B cell (primary cell): ENCODE data around the gene MYO19. TPM values are rescaled to one million over a fixed set of nuclear protein-coding genes. Genes with fewer than 3 reads are reported as not detected.
A peak's percentile ranks its signal among the peaks of the same experiment; 100 is the strongest.

Experiments used
- ATAC-seq: fragments of 200-7000 bp; cut with Tn5 transposase; one replicate; pipeline ENCODE4 v1.10.0; 2021; ENCODE audit warnings: low read depth, mild to moderate bottlenecking, moderate number of reproducible peaks, moderate library complexity
- CTCF ChIA-PET: fragments of 350-600 bp; sonication (Branson Sonifier 250); formaldehyde crosslinking; loops from one replicate; lab custom pipeline; 2021; ENCODE audit warnings: antibody characterized with exemption, inconsistent platforms; lab: Charles Lee
- POLR2A ChIA-PET: fragments of 350-600 bp; sonication (Branson Sonifier 250); formaldehyde crosslinking; loops from one replicate; lab custom pipeline; 2021; ENCODE audit warnings: antibody characterized with exemption; lab: Charles Lee
- DNase-seq: peaks from one replicate; pipeline ENCODE4 v3.0.0; 2013
- H2AFZ ChIP-seq: 2 replicates; pipeline ENCODE4 v1.6.1; 2012; ENCODE audit warnings: mild to moderate bottlenecking, low read depth, low read length; ENCODE audit not compliant: insufficient read depth, poor library complexity, severe bottlenecking
- H3K27ac ChIP-seq, 2 donors: 1 replicate in 1 of 2; 2 replicates in 1 of 2; pipeline ENCODE4 v1.5.1; 2012 to 2013; ENCODE audit warnings: low read length in 2 of 2, mild to moderate bottlenecking in 2 of 2, moderate library complexity in 1 of 2
- H3K27me3 ChIP-seq, 4 experiments: fragments of 200-600 bp in 1 of 4; sonication (generic) in 1 of 4; replicated peaks in 1 of 4; 1 replicate in 2 of 4; 2 replicates in 2 of 4; pipeline versions ENCODE4 v1.6.1 to v1.7.0; 2013 to 2016; ENCODE audit warnings: low read length in 3 of 4, mild to moderate bottlenecking in 2 of 4, mixed read lengths in 1 of 4, moderate library complexity in 1 of 4; ENCODE audit not compliant: insufficient read depth in 4 of 4, control insufficient read depth in 3 of 4; ENCODE audit errors: control extremely low read depth in 1 of 4
- H3K36me3 ChIP-seq, 2 experiments: replicated peaks in 1 of 2; 1 replicate in 1 of 2; 2 replicates in 1 of 2; pipeline versions ENCODE4 v1.6.1 to v1.7.1; 2013; ENCODE audit warnings: low read length in 1 of 2; ENCODE audit not compliant: insufficient read depth in 2 of 2, control insufficient read depth in 1 of 2; ENCODE audit errors: control extremely low read depth in 1 of 2, extremely low read depth in 1 of 2
- H3K4me1 ChIP-seq, 2 donors: fragments of 200-600 bp in 1 of 2; sonication (generic) in 1 of 2; 1 replicate in 1 of 2; 2 replicates in 1 of 2; pipeline versions ENCODE4 v1.5.1 to v1.6.1; 2013 to 2017; ENCODE audit warnings: low read length in 2 of 2; ENCODE audit not compliant: control insufficient read depth in 2 of 2, insufficient read depth in 2 of 2
- H3K4me2 ChIP-seq: replicated peaks from 2 replicates; pipeline ENCODE3; 2012; ENCODE audit warnings: mild to moderate bottlenecking, low read depth, low read length; ENCODE audit not compliant: poor library complexity, severe bottlenecking
- H3K4me3 ChIP-seq, 5 experiments: fragments of 200-600 bp in 1 of 5; sonication (generic) in 1 of 5; 1 replicate in 3 of 5; 2 replicates in 2 of 5; pipeline versions ENCODE4 v1.5.1 to v1.7.0; 2011 to 2016; ENCODE audit warnings: low read length in 4 of 5, mild to moderate bottlenecking in 4 of 5, low read depth in 2 of 5, control low read depth in 1 of 5, moderate library complexity in 1 of 5; ENCODE audit not compliant: insufficient read depth in 1 of 5; ENCODE audit errors: control extremely low read depth in 1 of 5, extremely low read depth in 1 of 5
- H3K79me2 ChIP-seq: fragments of 200-600 bp; sonication (generic); one replicate; pipeline ENCODE4 v1.6.0; 2016; ENCODE audit warnings: low read length; ENCODE audit not compliant: control insufficient read depth, insufficient read depth
- H3K9ac ChIP-seq: fragments of 200-600 bp; sonication (generic); 2 replicates; pipeline ENCODE4 v1.6.1; 2017; ENCODE audit warnings: mild to moderate bottlenecking, low read length, moderate library complexity
- H3K9me3 ChIP-seq, 3 donors: one replicate each; pipeline versions ENCODE4 v1.6.1 to v1.7.1; 2013; ENCODE audit warnings: low read length in 2 of 3; ENCODE audit not compliant: control insufficient read depth in 2 of 3, insufficient read depth in 1 of 3; ENCODE audit errors: control extremely low read depth in 1 of 3
- H4K20me1 ChIP-seq: 2 replicates; pipeline ENCODE4 v1.6.0; 2012; ENCODE audit warnings: mild to moderate bottlenecking, low read length; ENCODE audit not compliant: insufficient read depth, control insufficient read depth, poor library complexity, severe bottlenecking
- H3K27ac Mint-ChIP-seq: one replicate; pipeline ENCODE4 v1.8.0; 2021; ENCODE audit warnings: mixed read lengths
- H3K27me3 Mint-ChIP-seq: one replicate; pipeline ENCODE4 v1.8.0; 2021; ENCODE audit warnings: mixed read lengths
- H3K4me1 Mint-ChIP-seq: one replicate; pipeline ENCODE4 v1.8.0; 2021; ENCODE audit warnings: mixed read lengths
- H3K4me3 Mint-ChIP-seq: one replicate; pipeline ENCODE4 v1.8.0; 2021; ENCODE audit warnings: mixed read lengths
- H3K9me3 Mint-ChIP-seq: one replicate; pipeline ENCODE4 v1.8.0; 2022; ENCODE audit warnings: mixed read lengths; ENCODE audit not compliant: insufficient read depth
- CTCF ChIP-seq: fragments of 200-600 bp; IDR thresholded peaks from one replicate; pipeline ENCODE4 v1.8.0; 2022; ENCODE audit warnings: antibody characterized with exemption, mild to moderate bottlenecking
- EZH2 ChIP-seq: IDR thresholded peaks from 2 replicates; pipeline ENCODE4 v1.6.1; 2012; ENCODE audit warnings: borderline replicate concordance, low read depth, mild to moderate bottlenecking, moderate library complexity, low read length; ENCODE audit not compliant: insufficient read depth, poor library complexity, severe bottlenecking
- WGBS: methylation state at CpG from one replicate; pipeline ENCODE4 v1.1.5; 2013; ENCODE audit warnings: missing lambda C conversion rate; ENCODE audit not compliant: insufficient coverage; 5-methylcytosine and 5-hydroxymethylcytosine counted together
- intact Hi-C: fragments of 100-400 bp; cut with micrococcal nuclease; formaldehyde crosslinking; loops from one replicate; pipeline ENCODE4 v1.10.0; 2022
- polyA plus RNA-seq: library from polyadenylated mRNA; depleted of rRNA; stranded (reverse); fragments of >200 nt; gene quantifications from 2 replicates; pipeline ENCODE4 v1.2.3, GENCODE V29; 2012
- total RNA-seq, 2 donors: library from RNA; stranded (reverse); fragments of 120-200 nt in 1 of 2; gene quantifications; 1 replicate in 1 of 2; 2 replicates in 1 of 2; pipeline versions ENCODE4 v1.2.3 to v1.2.4, GENCODE V29; 2013 to 2022

The MYO19 gene
- total and polyA plus RNA-seq, 2 donors (not counting 1 experiment from before 2014, with no cell fraction given): 65.7 to 88.7 TPM

- Histone ChIP-seq H3K79me2 (peaks cover 43% of the 10 kb centered on the region), H3K4me1 (peaks cover 6 to 16% of the 10 kb centered on the region in 2 donors), H3K36me3 (peaks cover 1 to 13% of the 10 kb centered on the region in 2 experiments), H3K27me3 (no peaks in the 10 kb centered on the region), H4K20me1 (peaks cover 3% of the 10 kb centered on the region), H3K4me2 (no peak overlapping the region), H3K27ac (no peak overlapping the region), H3K9me3 (no peaks in the 10 kb centered on the region), H3K4me3 (no peak overlapping the region), H3K9ac (no peak overlapping the region), H2AFZ (no peak overlapping the region)
- Mint-ChIP-seq H3K27me3 (no peaks in the 10 kb centered on the region), H3K4me3 (no peak overlapping the region), H3K4me1 (peaks cover 14% of the 10 kb centered on the region), H3K27ac (no peak overlapping the region), H3K9me3 (no peaks in the 10 kb centered on the region)
- ATAC-seq: no peak
- WGBS: 100% methylated on average over 3 of the region's 3 CpGs
- no peak for TF ChIP-seq CTCF
- no peak for TF ChIP-seq EZH2
- ChIA-PET POLR2A (no interaction called here), CTCF (no interaction called here)
- intact Hi-C loops: loop anchor here (10.0 kb wide), 1 partner anchor 1196 kb away; no protein-coding TSS in a partner anchor
- no peak for DNase-seq
These were observed 6.0 kb upstream of the MYO19 start for GRCh38 chr17:36540696-36541095.

- peaks cover 17% of the 10 kb centered on the region for H3K79me2 ChIP-seq
- H3K4me1 Mint-ChIP-seq: peaks cover 21% of the 10 kb centered on the region
- H3K4me1 ChIP-seq: peaks cover 9 to 18% of the 10 kb centered on the region in 2 donors
- H3K27me3 Mint-ChIP-seq: no peaks in the 10 kb centered on the region
- ChIA-PET POLR2A (interaction anchor here (0.6 to 3.1 kb wide), 4 partner anchors 9 to 758 kb away, joined by 3 to 57 read pairs (median 6); partner anchors contain the start of genes GGNBP2 and MRM1), CTCF (interaction anchor here (0.6 to 3.2 kb wide), 6 partner anchors 9 to 540 kb away, joined by 3 to 34 read pairs (median 4); partner anchors contain the start of genes GGNBP2 and MRM1)
- H3K9ac ChIP-seq: peak overlapping the region; percentile 72
- ATAC-seq: no peak
- intact Hi-C loops: loop anchor here (1.0 to 2.0 kb wide), 6 partner anchors 9 to 413 kb away; partner anchors contain the start of genes AATF, DHRS11, GGNBP2 and MRM1
- peak overlapping the region; percentile 96 to 97 for H3K27ac ChIP-seq
- H3K27ac Mint-ChIP-seq: peak overlapping the region; percentile 99
- H3K4me3 ChIP-seq: peak overlapping the region; percentile 55 to 99 (median 94)
- 1% methylated on average over 8 of the region's 15 CpGs for WGBS
- H2AFZ ChIP-seq: peak overlapping the region; percentile 85
- H4K20me1 ChIP-seq: no peaks in the 10 kb centered on the region
- H3K9me3 Mint-ChIP-seq: no peaks in the 10 kb centered on the region
- H3K4me2 ChIP-seq: peak overlapping the region; percentile 82
- H3K36me3 ChIP-seq: peaks cover 1 to 16% of the 10 kb centered on the region in 2 experiments
- H3K27me3 ChIP-seq: no peaks in the 10 kb centered on the region
- TF ChIP-seq CTCF: no peak
- no peak for TF ChIP-seq EZH2
- H3K4me3 Mint-ChIP-seq: peak overlapping the region; percentile 96
- DNase-seq: no peak
- H3K9me3 ChIP-seq: peaks cover 0 to 3% (median 0%) of the 10 kb centered on the region in 3 donors
These were observed 1.0 kb upstream of the MYO19 start for GRCh38 chr17:36535669-36536081.
